ENCODE results near the gene USP14. TPM values are rescaled to one million over a fixed set of nuclear protein-coding genes. Genes with fewer than 3 reads are reported as not detected.
"Not testable (repeated sequence)": the region's sequence is repeated elsewhere in the genome, so short reads cannot be mapped to it uniquely, and the experiment has no call there.

Gene USP14
- total RNA-seq, 1 experiment from 2014 or later: 73.2 TPM

DNA sequence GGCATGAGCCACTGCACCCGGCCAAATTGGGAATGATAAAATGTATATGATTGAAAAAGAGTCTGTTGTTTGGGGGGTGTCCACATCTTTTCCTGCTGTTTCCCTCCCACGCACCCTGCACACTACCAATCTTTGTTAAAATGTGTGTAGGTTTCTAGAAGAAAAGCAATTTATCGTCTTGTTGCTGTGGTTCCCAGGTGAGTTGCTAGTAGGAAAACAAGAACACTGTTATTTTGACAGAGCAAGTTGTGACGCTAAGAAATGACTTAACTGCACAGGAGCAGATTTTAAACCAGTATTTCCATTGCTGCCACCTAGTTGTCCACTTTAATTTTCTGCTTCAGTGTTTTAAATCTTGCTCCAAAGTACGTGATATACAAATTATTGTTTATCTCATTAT is 21.0 kb upstream of the USP14 start:
- no peak overlapping the region for H3K27ac Mint-ChIP-seq (ENCODE audit: unreplicated experiment)
- no peak overlapping the region for H3K4me3 Mint-ChIP-seq (ENCODE audit: low read depth, unreplicated experiment)
- intact Hi-C loops (cut with micrococcal nuclease; ENCODE audit: unreplicated experiment): no loop called here
- CTCF ChIA-PET: no interaction called here
- no TSS peak for BruUV-seq (replicated peaks)
- TF ChIP-seq, protein P1, sequence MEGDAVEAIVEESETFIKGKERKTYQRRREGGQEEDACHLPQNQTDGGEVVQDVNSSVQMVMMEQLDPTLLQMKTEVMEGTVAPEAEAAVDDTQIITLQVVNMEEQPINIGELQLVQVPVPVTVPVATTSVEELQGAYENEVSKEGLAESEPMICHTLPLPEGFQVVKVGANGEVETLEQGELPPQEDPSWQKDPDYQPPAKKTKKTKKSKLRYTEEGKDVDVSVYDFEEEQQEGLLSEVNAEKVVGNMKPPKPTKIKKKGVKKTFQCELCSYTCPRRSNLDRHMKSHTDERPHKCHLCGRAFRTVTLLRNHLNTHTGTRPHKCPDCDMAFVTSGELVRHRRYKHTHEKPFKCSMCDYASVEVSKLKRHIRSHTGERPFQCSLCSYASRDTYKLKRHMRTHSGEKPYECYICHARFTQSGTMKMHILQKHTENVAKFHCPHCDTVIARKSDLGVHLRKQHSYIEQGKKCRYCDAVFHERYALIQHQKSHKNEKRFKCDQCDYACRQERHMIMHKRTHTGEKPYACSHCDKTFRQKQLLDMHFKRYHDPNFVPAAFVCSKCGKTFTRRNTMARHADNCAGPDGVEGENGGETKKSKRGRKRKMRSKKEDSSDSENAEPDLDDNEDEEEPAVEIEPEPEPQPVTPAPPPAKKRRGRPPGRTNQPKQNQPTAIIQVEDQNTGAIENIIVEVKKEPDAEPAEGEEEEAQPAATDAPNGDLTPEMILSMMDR (IDR thresholded peaks at IDR 0.05; ENCODE audit: unreplicated experiment): no peak
- no peaks in the 10 kb centered on the region for H3K4me1 Mint-ChIP-seq (ENCODE audit: low read depth, unreplicated experiment)
- H3K27me3 Mint-ChIP-seq (ENCODE audit: unreplicated experiment): no peaks in the 10 kb centered on the region
- H3K36me3 Mint-ChIP-seq (ENCODE audit: insufficient read depth, unreplicated experiment): no peaks in the 10 kb centered on the region
- H3K9me3 Mint-ChIP-seq (ENCODE audit: low read depth, unreplicated experiment): peaks cover 2% of the 10 kb centered on the region
- DNase-seq: no peak

DNA sequence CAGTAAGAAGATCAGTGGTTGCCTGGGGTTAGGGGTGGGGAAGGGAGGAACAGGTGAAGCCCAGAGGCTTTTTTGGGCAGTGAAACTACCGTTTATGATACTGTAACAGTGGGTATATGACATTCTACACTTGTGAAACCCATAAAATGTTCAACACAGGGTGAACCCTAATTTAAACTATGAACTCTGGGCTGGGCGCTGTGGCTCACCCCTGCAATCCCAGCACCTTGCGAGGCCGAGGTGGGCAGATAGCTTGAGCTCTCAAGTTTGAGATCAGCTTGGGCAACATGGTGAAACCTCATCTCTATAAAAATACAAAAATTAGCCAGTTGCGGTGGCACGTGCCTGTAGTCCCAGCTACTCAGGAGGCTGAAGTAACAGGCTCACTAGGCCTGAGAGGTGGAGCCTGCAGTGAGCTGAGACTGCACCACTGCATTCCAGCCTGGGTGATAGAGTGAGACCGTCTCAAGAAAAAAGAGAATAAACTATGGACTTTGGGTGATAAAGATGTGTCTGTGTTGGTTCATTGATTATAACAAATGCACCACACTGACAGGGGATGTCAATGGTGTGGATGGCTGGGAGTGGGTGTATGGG is 17.6 kb upstream of the USP14 start:
- H3K4me3 Mint-ChIP-seq (ENCODE audit: low read depth, unreplicated experiment): no peak overlapping the region
- no peaks in the 10 kb centered on the region for H3K27me3 Mint-ChIP-seq (ENCODE audit: unreplicated experiment)
- no peaks in the 10 kb centered on the region for H3K36me3 Mint-ChIP-seq (ENCODE audit: insufficient read depth, unreplicated experiment)
- H3K9me3 Mint-ChIP-seq (ENCODE audit: low read depth, unreplicated experiment): peaks cover 2% of the 10 kb centered on the region
- CTCF ChIA-PET: no interaction called here
- TF ChIP-seq, protein P1 (IDR thresholded peaks at IDR 0.05; ENCODE audit: unreplicated experiment): no peak
- intact Hi-C loops (cut with micrococcal nuclease; ENCODE audit: unreplicated experiment): no loop called here
- H3K27ac Mint-ChIP-seq (ENCODE audit: unreplicated experiment): no peak overlapping the region
- no peak for DNase-seq
- no TSS peak for BruUV-seq (replicated peaks)
- no peaks in the 10 kb centered on the region for H3K4me1 Mint-ChIP-seq (ENCODE audit: low read depth, unreplicated experiment)

DNA sequence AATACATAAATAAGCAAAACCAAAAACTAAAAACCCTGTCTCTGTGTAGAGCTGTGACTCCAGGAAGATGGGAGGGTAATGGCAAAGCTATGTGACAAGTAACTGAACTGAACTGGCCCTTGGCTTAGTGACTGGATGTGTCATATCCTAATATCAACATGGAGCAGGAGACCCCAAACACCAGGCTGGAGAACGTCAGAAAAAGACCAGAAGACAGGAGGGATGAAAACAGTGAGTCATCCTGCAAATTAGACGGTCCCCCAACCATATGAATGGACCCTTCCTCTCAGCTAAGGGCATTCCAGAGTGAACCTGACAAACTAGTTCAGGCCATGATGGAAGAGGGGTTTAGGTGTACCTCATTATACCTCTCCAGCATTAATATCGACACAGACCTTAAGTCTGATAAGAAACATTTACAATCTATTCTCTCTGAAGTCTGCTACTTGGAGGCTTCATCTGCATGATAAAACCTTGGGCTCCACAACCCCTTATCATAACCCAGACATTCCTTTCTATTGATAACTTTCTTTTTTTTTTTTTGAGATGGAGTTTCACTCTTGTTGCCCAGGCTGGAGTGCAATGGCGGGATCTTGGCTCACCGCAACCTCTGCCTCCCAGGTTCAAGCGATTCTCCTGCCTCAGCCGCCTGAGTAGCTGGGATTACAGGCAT is 15.6 kb upstream of the USP14 start:
- H3K9me3 Mint-ChIP-seq (ENCODE audit: low read depth, unreplicated experiment); intact Hi-C loops (cut with micrococcal nuclease; ENCODE audit: unreplicated experiment): not testable (repeated sequence)

DNA sequence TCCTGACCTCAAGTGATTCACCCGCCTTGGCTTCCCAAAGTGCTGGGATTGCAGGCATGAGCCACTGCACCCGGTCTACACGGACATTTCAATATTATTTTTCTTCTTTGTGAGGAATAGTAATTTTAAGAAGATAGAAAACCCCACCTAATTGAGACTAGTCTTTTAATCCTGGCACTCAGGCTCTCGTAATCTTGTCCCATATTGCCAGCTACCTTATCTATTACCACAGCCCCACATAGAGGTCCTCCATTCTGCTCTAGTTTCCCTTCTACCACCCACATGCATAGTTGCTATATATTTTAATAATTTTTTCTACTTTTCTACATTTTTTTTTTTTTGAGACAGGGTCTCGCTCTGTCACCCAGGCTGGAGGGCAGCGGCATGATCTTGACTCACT is 9.5 kb upstream of the USP14 start:
- CTCF ChIA-PET: no interaction called here

More for the DNA sequence above, 15.6 kb upstream of the USP14 start:
- H3K36me3 Mint-ChIP-seq (ENCODE audit: insufficient read depth, unreplicated experiment); DNase-seq; CTCF ChIA-PET; BruUV-seq (replicated peaks); H3K4me3 Mint-ChIP-seq (ENCODE audit: low read depth, unreplicated experiment); H3K4me1 Mint-ChIP-seq (ENCODE audit: low read depth, unreplicated experiment); H3K27me3 Mint-ChIP-seq (ENCODE audit: unreplicated experiment); H3K27ac Mint-ChIP-seq (ENCODE audit: unreplicated experiment): not testable (repeated sequence)

More for the DNA sequence above, 9.5 kb upstream of the USP14 start:
- TF ChIP-seq, protein P1 (IDR thresholded peaks at IDR 0.05; ENCODE audit: unreplicated experiment): no peak
- peaks cover 10% of the 10 kb centered on the region for H3K27me3 Mint-ChIP-seq (ENCODE audit: unreplicated experiment)
- H3K9me3 Mint-ChIP-seq (ENCODE audit: low read depth, unreplicated experiment): no peaks in the 10 kb centered on the region
- intact Hi-C loops (cut with micrococcal nuclease; ENCODE audit: unreplicated experiment): no loop called here
- H3K4me1 Mint-ChIP-seq (ENCODE audit: low read depth, unreplicated experiment): no peaks in the 10 kb centered on the region
- H3K27ac Mint-ChIP-seq (ENCODE audit: unreplicated experiment): no peak overlapping the region
- DNase-seq: no peak
- BruUV-seq (replicated peaks): no TSS peak
- no peaks in the 10 kb centered on the region for H3K36me3 Mint-ChIP-seq (ENCODE audit: insufficient read depth, unreplicated experiment)
- no peak overlapping the region for H3K4me3 Mint-ChIP-seq (ENCODE audit: low read depth, unreplicated experiment)

Data from Calu3 (cell line).